ENCODE results near the gene ABHD4. TPM values are rescaled to one million over a fixed set of nuclear protein-coding genes. Genes with fewer than 3 reads are reported as not detected.

ABHD4 gene
- total and polyA plus RNA-seq, 10 of the 15 experiments (the other 5 are each of a cell fraction or from before 2014, with no cell fraction given) = 5.4 to 28.7 (median 10.8) TPM

- peak; percentile 87 for TF ChIP-seq KLF5 (IDR thresholded peaks at IDR 0.05; ENCODE audit: partially characterized antibody)
- TF ChIP-seq RCOR1 (conservative IDR thresholded peaks at IDR 0.05; ENCODE audit: low read depth, low read length) = no peak
- TF ChIP-seq POLR2A (IDR thresholded peaks at IDR 0.05; ENCODE audit: low read depth, low read length) = peak; percentile 5; the same call in 1 of the 2 replicates
- TF ChIP-seq BACH1 (IDR thresholded peaks at IDR 0.05; ENCODE audit: borderline replicate concordance) = peak; percentile 25; the same call in 1 of the 2 replicates
- 0 out of 2 replicates have a peak, but pooled peaks have one; percentile 28 for TF ChIP-seq PKNOX1 (IDR thresholded peaks at IDR 0.05)
- TF ChIP-seq FOS (IDR thresholded peaks at IDR 0.05; ENCODE audit: borderline replicate concordance, extremely low read depth, insufficient read length) = no peak
- TF ChIP-seq POLR2AphosphoS2 (IDR thresholded peaks at IDR 0.05; ENCODE audit: low read depth, low read length) = no peak
- peak; percentile 37; the same call in 1 of the 2 replicates for TF ChIP-seq TBL1XR1 (IDR thresholded peaks at IDR 0.05; ENCODE audit: low read depth, low read length)
- TF ChIP-seq SMAD5 (IDR thresholded peaks at IDR 0.05; ENCODE audit: low read depth) = no peak; the same call in 1 of the 2 replicates
- TF ChIP-seq BCL3 (IDR thresholded peaks at IDR 0.05; ENCODE audit: borderline replicate concordance, insufficient read depth, low read depth, low read length, poor library complexity, severe bottlenecking) = no peak
- TF ChIP-seq WRNIP1 (IDR thresholded peaks at IDR 0.05; ENCODE audit: borderline replicate concordance, low read depth, low read length) = no peak
- no peak for TF ChIP-seq CEBPZ (IDR thresholded peaks at IDR 0.05; ENCODE audit: low read depth, low read length)
- no peak for TF ChIP-seq PAX8 (IDR thresholded peaks at IDR 0.05)
- TF ChIP-seq NFXL1 (IDR thresholded peaks at IDR 0.05; ENCODE audit: borderline replicate concordance) = no peak
- no peak for TF ChIP-seq FOXK2 (IDR thresholded peaks at IDR 0.05)
- TF ChIP-seq PBX3 (IDR thresholded peaks at IDR 0.05; ENCODE audit: insufficient replicate concordance, low read depth, low read length) = no peak
- no peak for TF ChIP-seq KDM1A (IDR thresholded peaks at IDR 0.05; ENCODE audit: borderline replicate concordance)
- no peak for TF ChIP-seq MTA2 (IDR thresholded peaks at IDR 0.05; ENCODE audit: low read depth)
- peak; percentile 51; the same call in 1 of the 2 replicates for TF ChIP-seq SMARCA5 (IDR thresholded peaks at IDR 0.05)
- 0 out of 2 replicates have a peak, but pooled peaks have one; percentile 27 for TF ChIP-seq LARP7 (IDR thresholded peaks at IDR 0.05)
- no peak for TF ChIP-seq NFYB (IDR thresholded peaks at IDR 0.05; ENCODE audit: insufficient read depth, low read depth, low read length)
- no peak for TF ChIP-seq RUNX3 (IDR thresholded peaks at IDR 0.05; ENCODE audit: low read length)
- 0 out of 2 replicates have a peak, but pooled peaks have one; percentile 13 for TF ChIP-seq PAX5 (IDR thresholded peaks at IDR 0.05; ENCODE audit: borderline replicate concordance, low read depth, low read length)
These were observed 41.0 kb upstream of the ABHD4 start (continued) for GRCh38 chr14:22556990-22557623.
